Neuronal stem cell (in vitro differentiated cells): ENCODE measurements around the gene RASL11A.

Source experiments
- DNase-seq: peaks from one replicate; pipeline ENCODE4 v3.0.0-alpha.2; 2013; ENCODE audit warnings: low spot score
- H2AFZ ChIP-seq: one replicate; pipeline ENCODE4 v1.6.1; 2013; ENCODE audit warnings: mild to moderate bottlenecking, low read length, inconsistent platforms
- H2AK5ac ChIP-seq: 2 replicates; pipeline ENCODE4 v1.6.1; 2013; ENCODE audit warnings: low read depth, mild to moderate bottlenecking, inconsistent platforms, low read length, moderate library complexity, mixed read lengths
- H2BK120ac ChIP-seq: 2 replicates; pipeline ENCODE4 v1.6.1; 2013; ENCODE audit warnings: low read depth, mild to moderate bottlenecking, inconsistent platforms, low read length, moderate library complexity, mixed read lengths
- H2BK12ac ChIP-seq: one replicate; pipeline ENCODE4 v1.6.1; 2013; ENCODE audit warnings: low read length, inconsistent platforms
- H2BK15ac ChIP-seq: 2 replicates; pipeline ENCODE4 v1.6.1; 2013; ENCODE audit warnings: mild to moderate bottlenecking, low read length, inconsistent platforms, mixed read lengths
- H2BK5ac ChIP-seq: one replicate; pipeline ENCODE4 v1.6.1; 2013; ENCODE audit warnings: inconsistent platforms, mild to moderate bottlenecking, low read length, moderate library complexity
- H3K14ac ChIP-seq: one replicate; pipeline ENCODE4 v1.6.1; 2013; ENCODE audit warnings: low read length, inconsistent platforms
- H3K18ac ChIP-seq: 2 replicates; pipeline ENCODE4 v1.6.1; 2013; ENCODE audit warnings: low read length, inconsistent platforms
- H3K23ac ChIP-seq: 2 replicates; pipeline ENCODE4 v1.6.1; 2013; ENCODE audit warnings: low read depth, mild to moderate bottlenecking, mixed read lengths, low read length, inconsistent platforms; ENCODE audit not compliant: poor library complexity
- H3K27ac ChIP-seq: replicated peaks from 3 replicates; pipeline ENCODE4 v1.5.1; 2013; ENCODE audit warnings: low read length, inconsistent platforms
- H3K27me3 ChIP-seq, 3 experiments: 2 replicates each; pipeline ENCODE4 v1.6.1; 2013; ENCODE audit warnings: low read length in 3 of 3, mild to moderate bottlenecking in 2 of 3, inconsistent platforms in 1 of 3, low read depth in 1 of 3, mixed read lengths in 1 of 3, moderate library complexity in 1 of 3; ENCODE audit not compliant: control insufficient read depth in 3 of 3, insufficient read depth in 3 of 3
- H3K36me3 ChIP-seq, 2 donors: replicated peaks in 1 of 2; 2 replicates each; pipeline ENCODE4 v1.6.1; 2013; ENCODE audit warnings: low read length in 2 of 2; ENCODE audit not compliant: control insufficient read depth in 2 of 2, insufficient read depth in 2 of 2
- H3K4ac ChIP-seq: 2 replicates; pipeline ENCODE4 v1.6.1; 2013; ENCODE audit warnings: inconsistent platforms, mild to moderate bottlenecking, low read length, moderate library complexity
- H3K4me1 ChIP-seq, 2 donors: 1 replicate in 1 of 2; 2 replicates in 1 of 2; pipeline ENCODE4 v1.6.1; 2013; ENCODE audit warnings: low read length in 2 of 2, low read depth in 1 of 2; ENCODE audit not compliant: control insufficient read depth in 2 of 2, insufficient read depth in 1 of 2
- H3K4me2 ChIP-seq: one replicate; pipeline ENCODE4 v1.6.1; 2013; ENCODE audit warnings: mild to moderate bottlenecking, low read length, inconsistent platforms; ENCODE audit not compliant: insufficient read depth, poor library complexity, severe bottlenecking
- H3K4me3 ChIP-seq, 2 donors: 2 replicates each; pipeline ENCODE4 v1.5.1; 2013; ENCODE audit warnings: low read length in 2 of 2, mild to moderate bottlenecking in 2 of 2, inconsistent platforms in 1 of 2, moderate library complexity in 1 of 2
- H3K79me1 ChIP-seq: one replicate; pipeline ENCODE4 v1.6.1; 2013; ENCODE audit warnings: low read depth, mild to moderate bottlenecking, inconsistent platforms, low read length, moderate library complexity
- H3K9ac ChIP-seq: one replicate; pipeline ENCODE4 v1.6.1; 2013; ENCODE audit warnings: mild to moderate bottlenecking, low read depth, low read length, inconsistent platforms; ENCODE audit not compliant: poor library complexity
- H3K9me3 ChIP-seq, 2 donors: replicated peaks in 1 of 2; 2 replicates each; pipeline versions ENCODE3 to v1.6.1; 2013; ENCODE audit warnings: low read length in 2 of 2, mild to moderate bottlenecking in 2 of 2, inconsistent platforms in 1 of 2, low read depth in 1 of 2, mixed read lengths in 1 of 2, moderate library complexity in 1 of 2; ENCODE audit not compliant: control insufficient read depth in 2 of 2, insufficient read depth in 1 of 2
- H4K8ac ChIP-seq: one replicate; pipeline ENCODE4 v1.6.1; 2013; ENCODE audit warnings: low read depth, mild to moderate bottlenecking, inconsistent platforms, low read length, moderate library complexity
- H4K91ac ChIP-seq: one replicate; pipeline ENCODE4 v1.6.1; 2013; ENCODE audit warnings: low read length, low read depth, mild to moderate bottlenecking, inconsistent platforms; ENCODE audit not compliant: poor library complexity
- WGBS, 2 donors: extraction: QIAGEN DNeasy Blood & Tissue Kit; methylation state at CpG; one replicate each; pipeline ENCODE4 v1.1.7; 2013; ENCODE audit warnings: missing lambda C conversion rate in 2 of 2, mixed read lengths in 1 of 2; ENCODE audit not compliant: insufficient read length in 2 of 2, insufficient replicate concordance in 1 of 2; ENCODE audit errors: extremely low coverage in 2 of 2; 5-methylcytosine and 5-hydroxymethylcytosine counted together

Gene RASL11A

DNA sequence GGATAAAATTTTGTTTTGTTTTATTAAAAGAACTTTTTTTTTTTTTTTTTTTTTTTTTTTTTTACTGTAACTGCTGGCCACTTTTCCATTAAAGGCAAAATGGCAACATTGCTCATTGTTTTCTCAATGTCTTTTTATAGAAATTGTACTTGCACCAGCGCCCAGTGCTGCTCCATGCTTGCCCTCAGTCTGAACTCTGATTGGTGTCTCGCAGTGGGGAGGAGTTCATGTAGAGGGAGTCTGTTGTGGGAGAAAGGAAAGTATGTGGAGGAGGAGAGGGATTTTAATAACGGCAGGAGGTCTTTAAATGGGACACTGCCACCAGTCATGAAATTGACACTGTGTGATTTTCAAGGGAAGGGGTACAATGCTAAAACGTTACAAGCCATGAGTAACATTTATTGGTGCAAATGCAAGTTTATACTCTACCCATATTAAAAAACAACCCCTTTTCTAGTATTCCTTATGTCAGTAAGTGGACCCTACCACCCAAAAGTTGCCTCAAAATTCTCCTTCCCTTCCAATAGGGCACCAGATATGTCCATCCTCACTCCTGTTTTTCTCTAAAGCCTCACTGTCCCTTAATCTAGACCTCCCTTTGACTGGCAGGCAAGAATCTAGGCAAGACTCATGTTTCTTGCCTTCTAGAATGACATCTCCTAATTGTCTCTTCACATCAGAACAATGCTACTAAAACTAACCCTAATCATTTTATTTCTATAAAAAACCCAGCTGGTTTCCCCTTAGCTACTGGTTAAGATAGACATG is 3.2 kb downstream of the RASL11A start:
- Histone ChIP-seq H3K4me3 (no peak overlapping the region), H2BK5ac (no peak overlapping the region), H4K8ac (no peak overlapping the region), H3K4me1 (peaks cover 0 to 2% of the 10 kb centered on the region in 2 donors), H3K36me3 (no peaks in the 10 kb centered on the region), H3K79me1 (no peaks in the 10 kb centered on the region), H3K9me3 (no peaks in the 10 kb centered on the region), H3K27ac (no peak overlapping the region), H2BK15ac (no peak overlapping the region), H3K18ac (no peak overlapping the region), H3K23ac (no peak overlapping the region), H3K9ac (no peak overlapping the region), H2AK5ac (no peak overlapping the region), H2BK12ac (no peak overlapping the region), H3K4me2 (no peak overlapping the region), H4K91ac (no peak overlapping the region), H3K14ac (no peak overlapping the region), H2BK120ac (no peak overlapping the region), H3K4ac (no peak overlapping the region), H3K27me3 (peaks cover 4 to 14% (median 6%) of the 10 kb centered on the region in 3 experiments), H2AFZ (no peak overlapping the region)
- WGBS, 2 donors: 100% methylated on average over 1 of the region's 4 CpGs; no CpG with 5 or more reads in 1 of the 2 donors
- no peak for DNase-seq

DNA sequence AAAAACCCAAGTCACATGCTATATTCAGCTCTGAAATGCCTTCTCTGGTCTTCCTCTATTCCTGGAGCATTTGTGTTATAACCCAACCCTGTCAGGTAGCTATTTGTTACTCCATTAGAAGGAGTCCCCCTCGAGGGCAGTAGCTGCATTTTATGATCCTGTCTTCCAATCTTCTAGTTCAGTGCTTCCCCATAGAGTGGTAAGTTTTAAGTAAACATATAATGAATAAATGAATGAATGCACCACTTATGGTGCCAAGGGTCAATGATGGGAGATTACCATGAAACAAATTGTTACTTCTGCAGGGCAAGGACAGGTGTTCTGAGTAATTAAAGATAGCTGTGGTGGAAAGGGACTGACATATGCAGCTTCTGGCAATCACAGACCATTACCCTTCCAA is 4.0 kb downstream of the RASL11A start:
- Histone ChIP-seq H3K9me3 (no peaks in the 10 kb centered on the region), H3K4ac (no peak overlapping the region), H2AK5ac (no peak overlapping the region), H3K4me2 (no peak overlapping the region), H3K14ac (no peak overlapping the region), H3K36me3 (no peaks in the 10 kb centered on the region), H3K27ac (no peak overlapping the region), H3K27me3 (peaks cover 4 to 10% (median 6%) of the 10 kb centered on the region in 3 experiments), H3K79me1 (no peaks in the 10 kb centered on the region), H2BK12ac (no peak overlapping the region), H2BK120ac (no peak overlapping the region), H3K23ac (no peak overlapping the region), H2BK15ac (no peak overlapping the region), H4K91ac (no peak overlapping the region), H4K8ac (no peak overlapping the region), H3K4me1 (peaks cover 2% of the 10 kb centered on the region in 2 donors), H3K18ac (no peak overlapping the region), H3K9ac (no peak overlapping the region), H2AFZ (no peak overlapping the region), H2BK5ac (no peak overlapping the region), H3K4me3 (no peak overlapping the region)
- no CpG with 5 or more reads among the region's 1 CpG for WGBS, 2 donors
- no peak for DNase-seq

DNA sequence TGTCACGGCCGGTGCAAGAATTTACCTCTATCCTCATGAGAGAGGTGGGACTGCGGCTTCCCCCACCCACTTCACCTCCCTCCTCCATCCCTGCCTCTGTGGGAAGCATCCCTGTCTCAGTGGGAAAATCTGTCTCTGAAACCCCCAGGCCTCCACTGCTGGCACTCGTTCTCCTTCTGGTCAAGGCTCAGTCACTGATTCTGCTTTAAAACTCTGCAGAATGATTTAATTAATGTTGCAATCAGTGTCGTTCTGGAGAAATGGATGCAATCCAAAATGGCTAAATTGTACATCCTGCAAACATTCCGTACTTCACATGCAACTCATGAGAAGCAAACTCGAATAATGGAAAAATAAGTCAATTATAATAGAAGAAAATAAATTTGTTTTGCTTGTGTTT is 5.6 kb downstream of the RASL11A start:
- whole genome bisulfite sequencing, 2 donors: no CpG with 5 or more reads among the region's 7 CpGs
- no peaks in the 10 kb centered on the region for H3K9me3 ChIP-seq
- H3K4me3 ChIP-seq: no peak overlapping the region
- H2BK12ac ChIP-seq: no peak overlapping the region
- H3K79me1 ChIP-seq: no peaks in the 10 kb centered on the region
- no peak overlapping the region for H3K23ac ChIP-seq
- peaks cover 5 to 10% (median 7%) of the 10 kb centered on the region in 3 experiments for H3K27me3 ChIP-seq
- no peak overlapping the region for H2AK5ac ChIP-seq
- H3K18ac ChIP-seq: no peak overlapping the region
- H3K27ac ChIP-seq: no peak overlapping the region
- no peak overlapping the region for H2BK120ac ChIP-seq
- no peak overlapping the region for H2AFZ ChIP-seq
- H3K4ac ChIP-seq: no peak overlapping the region
- H4K91ac ChIP-seq: no peak overlapping the region
- H2BK5ac ChIP-seq: no peak overlapping the region
- no peak overlapping the region for H3K9ac ChIP-seq
- peaks cover 2 to 6% of the 10 kb centered on the region in 2 donors for H3K4me1 ChIP-seq
- no peak overlapping the region for H4K8ac ChIP-seq
- H3K4me2 ChIP-seq: no peak overlapping the region
- H2BK15ac ChIP-seq: no peak overlapping the region
- no peaks in the 10 kb centered on the region for H3K36me3 ChIP-seq
- no peak for DNase-seq
- H3K14ac ChIP-seq: no peak overlapping the region

DNA sequence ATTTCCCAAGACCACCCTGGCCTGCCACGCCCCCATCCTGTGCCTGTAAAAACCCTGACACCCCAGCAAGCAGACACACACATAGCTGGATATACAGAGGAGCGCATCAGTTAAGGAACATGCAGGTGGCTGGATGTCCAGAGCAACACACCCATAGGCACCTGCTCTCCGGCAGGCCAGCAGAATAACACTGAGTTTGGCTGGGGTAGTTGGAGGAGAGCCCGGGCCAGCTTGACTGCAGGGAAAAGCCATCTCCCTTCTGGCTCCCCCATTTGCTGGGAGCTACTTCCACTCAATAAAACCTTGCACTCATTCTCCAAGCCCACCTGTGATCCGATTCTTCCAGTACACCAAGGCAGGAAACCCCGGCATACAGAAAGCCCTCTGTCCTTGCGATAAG is 8.9 kb downstream of the RASL11A start:
- Histone ChIP-seq H3K36me3 (no peaks in the 10 kb centered on the region), H3K4me2 (no peak overlapping the region), H2BK15ac (no peak overlapping the region), H2AK5ac (no peak overlapping the region), H3K9me3 (no peaks in the 10 kb centered on the region), H3K18ac (no peak overlapping the region), H3K27ac (no peak overlapping the region), H3K9ac (no peak overlapping the region), H3K27me3 (peaks cover 0 to 13% (median 0%) of the 10 kb centered on the region in 3 experiments), H4K8ac (no peak overlapping the region), H2BK120ac (no peak overlapping the region), H2BK5ac (no peak overlapping the region), H3K4ac (no peak overlapping the region), H3K14ac (no peak overlapping the region), H2BK12ac (no peak overlapping the region), H3K4me3 (no peak overlapping the region), H3K79me1 (no peaks in the 10 kb centered on the region), H4K91ac (no peak overlapping the region), H2AFZ (no peak overlapping the region), H3K23ac (no peak overlapping the region), H3K4me1 (peaks cover 0 to 6% of the 10 kb centered on the region in 2 donors)
- no peak for DNase-seq
- no CpG with 5 or more reads among the region's 7 CpGs for WGBS, 2 donors
